HG02678 (cell line): ENCODE data around the gene WDR88.
"Not testable (repeated sequence)": the region's sequence is repeated elsewhere in the genome, so short reads cannot be mapped to it uniquely, and the experiment has no call there.

ENCODE experiments used
- ATAC-seq: cut with Tn5 transposase; IDR thresholded peaks from one replicate; pipeline ENCODE4 v1.9.1; 2021; ENCODE audit warnings: mild to moderate bottlenecking, moderate library complexity; ENCODE audit not compliant: unreplicated experiment

Gene WDR88

GRCh38 chr19:33132021-33132420 is at the start of gene WDR88:
Gene WDR88 (plus strand): TSS chr19:33132114. CDS start chr19:33132170, 56 bp downstream.
- ATAC-seq: no peak

DNA sequence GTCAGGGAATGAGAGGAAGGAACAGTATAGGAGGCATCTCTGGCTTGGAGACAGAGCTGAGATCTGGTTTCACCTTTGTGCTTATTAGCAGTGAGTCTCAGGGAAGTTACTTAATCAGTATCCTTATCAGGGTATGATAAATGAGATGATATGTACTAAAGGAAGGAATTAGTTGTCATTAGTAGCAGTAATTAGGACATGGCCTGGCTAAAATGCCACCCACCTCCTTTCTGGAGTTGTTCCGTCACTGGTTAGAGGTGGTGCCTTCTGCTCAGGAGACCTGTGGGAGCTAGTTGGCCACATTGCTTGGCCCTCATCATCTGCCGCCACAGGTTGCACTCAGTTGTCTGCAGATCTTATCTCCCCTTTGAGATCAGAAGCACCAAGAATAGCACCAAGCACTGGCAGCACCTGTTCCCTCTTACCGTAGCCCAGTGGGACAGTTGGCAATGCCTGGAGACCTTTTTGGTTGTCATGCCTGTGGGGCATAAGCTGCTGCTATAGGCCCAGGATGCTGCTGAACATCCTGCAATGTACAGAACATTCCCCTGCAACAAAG is 46.3 kb upstream of the WDR88 start:
- ATAC-seq: no peak

- no peak for ATAC-seq
Measured at GRCh38 chr19:33086955-33087354, 45.0 kb upstream of the WDR88 start.

DNA sequence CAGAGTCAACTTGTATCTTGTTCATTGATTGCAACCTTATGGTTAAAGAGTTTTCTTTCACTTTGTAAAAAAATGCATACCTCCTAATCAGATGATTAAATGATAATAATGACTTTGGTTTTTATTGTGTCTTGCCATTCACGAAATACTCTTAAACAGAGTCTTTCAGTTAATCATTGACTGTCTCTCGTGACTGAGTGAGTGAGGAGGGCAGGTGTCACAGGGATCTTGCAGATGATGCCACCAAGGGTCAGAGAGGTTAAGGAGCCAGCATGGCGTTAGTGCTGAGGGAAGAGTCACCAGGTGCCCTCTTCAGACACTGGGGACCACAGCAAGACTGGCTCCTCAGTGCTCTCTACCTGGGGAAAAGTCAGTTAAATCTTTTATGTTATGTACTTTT is 42.9 kb upstream of the WDR88 start:
- ATAC-seq: no peak

DNA sequence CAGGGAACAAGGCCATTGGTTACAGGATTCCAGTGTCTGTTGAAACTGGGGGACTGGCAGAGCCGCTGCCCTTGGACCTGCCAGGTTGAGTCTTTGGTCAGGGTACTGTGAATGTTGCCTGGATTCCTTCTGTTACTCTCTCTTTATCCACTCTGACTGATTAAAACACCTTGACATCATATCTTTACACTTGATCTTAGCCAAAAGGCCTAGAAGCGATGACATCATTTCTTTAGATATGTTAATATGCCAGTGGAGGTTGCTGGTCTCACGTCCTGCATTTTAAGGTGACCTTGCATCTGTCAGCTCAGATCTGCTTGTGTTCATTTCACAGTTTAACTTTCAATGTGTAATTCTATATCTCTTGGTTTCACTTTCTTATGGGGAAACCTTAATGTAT is 41.7 kb upstream of the WDR88 start:
- no peak for ATAC-seq

- no peak for ATAC-seq
Measured at GRCh38 chr19:33093420-33094210, 38.3 kb upstream of the WDR88 start.

DNA sequence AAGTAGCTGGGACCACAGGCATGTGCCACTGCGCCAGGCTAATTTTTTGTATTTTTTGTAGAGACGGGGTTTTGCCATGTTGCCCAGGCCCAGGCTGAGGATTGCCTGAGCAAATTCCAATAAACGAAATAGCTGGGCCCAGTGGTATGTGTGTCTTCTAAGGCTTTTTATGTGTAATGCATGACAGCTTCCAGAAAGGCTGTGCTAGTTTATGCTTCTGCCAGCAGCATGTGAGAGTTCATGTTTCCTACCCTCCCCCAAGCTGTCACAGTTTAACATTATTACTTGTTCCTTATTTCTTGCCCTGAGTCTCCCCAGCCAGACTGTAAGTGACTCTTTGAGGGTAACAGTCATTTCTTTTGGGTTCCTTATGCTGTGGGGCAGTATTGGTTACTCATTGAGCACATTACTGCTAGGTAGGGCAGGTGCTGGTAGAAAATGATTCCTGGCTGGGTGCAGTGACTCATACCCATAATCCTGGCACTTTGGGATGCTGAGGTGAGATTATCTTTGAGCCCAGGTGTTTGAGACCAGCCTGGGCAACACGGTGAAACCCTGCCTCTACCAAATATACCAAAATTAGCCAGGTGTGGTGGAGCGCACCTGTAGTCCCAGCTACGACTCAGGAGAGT is 37.4 kb upstream of the WDR88 start:
- no peak for ATAC-seq

DNA sequence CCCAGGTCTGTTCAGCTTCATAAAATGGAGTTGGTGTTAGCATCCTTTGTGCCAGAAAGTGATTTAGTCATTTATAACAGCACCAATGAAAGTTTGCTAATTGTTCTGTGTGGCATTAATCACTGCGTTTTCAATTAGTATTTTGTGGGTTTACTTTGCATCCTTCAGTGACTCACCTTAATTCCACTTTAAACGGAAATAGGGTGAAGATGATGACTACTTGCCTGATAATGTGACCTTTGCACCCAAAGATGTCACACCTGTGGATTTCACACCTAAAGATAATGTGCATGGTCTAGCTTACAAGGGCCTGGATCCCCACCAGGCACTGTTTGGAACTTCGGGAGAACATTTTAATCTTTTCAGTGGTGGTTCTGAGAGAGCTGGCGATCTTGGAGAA is 35.9 kb upstream of the WDR88 start:
- ATAC-seq: no peak

- no peak for ATAC-seq
Measured at GRCh38 chr19:33098055-33098534, 33.8 kb upstream of the WDR88 start.

- ATAC-seq: no peak
Measured at GRCh38 chr19:33100894-33101644, 30.8 kb upstream of the WDR88 start.

DNA sequence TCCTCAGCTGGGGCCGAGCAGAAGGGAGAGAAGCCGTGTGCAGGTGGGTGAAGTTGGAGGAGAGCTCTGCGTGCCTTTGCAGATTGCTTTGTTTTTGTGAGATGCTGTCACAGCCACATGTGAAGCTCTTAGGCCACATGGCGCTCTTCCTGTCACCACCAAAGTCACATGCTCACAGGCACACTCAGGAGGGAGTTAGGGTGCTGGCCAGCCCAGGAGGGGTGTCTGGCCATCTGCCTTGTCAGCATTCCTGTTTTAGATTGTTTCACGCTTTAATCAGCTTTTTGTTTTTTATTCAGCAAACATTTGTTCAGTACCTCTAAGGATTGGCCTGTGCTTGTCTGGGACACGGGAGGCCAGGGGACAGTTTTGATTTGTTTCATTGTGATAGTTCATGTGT is 29.0 kb upstream of the WDR88 start:
- ATAC-seq: no peak

- no peak for ATAC-seq
Measured at GRCh38 chr19:33108161-33108560, 23.8 kb upstream of the WDR88 start.

GRCh38 chr19:33110137-33110910 is 21.6 kb upstream of the WDR88 start:
- ATAC-seq: no peak

DNA sequence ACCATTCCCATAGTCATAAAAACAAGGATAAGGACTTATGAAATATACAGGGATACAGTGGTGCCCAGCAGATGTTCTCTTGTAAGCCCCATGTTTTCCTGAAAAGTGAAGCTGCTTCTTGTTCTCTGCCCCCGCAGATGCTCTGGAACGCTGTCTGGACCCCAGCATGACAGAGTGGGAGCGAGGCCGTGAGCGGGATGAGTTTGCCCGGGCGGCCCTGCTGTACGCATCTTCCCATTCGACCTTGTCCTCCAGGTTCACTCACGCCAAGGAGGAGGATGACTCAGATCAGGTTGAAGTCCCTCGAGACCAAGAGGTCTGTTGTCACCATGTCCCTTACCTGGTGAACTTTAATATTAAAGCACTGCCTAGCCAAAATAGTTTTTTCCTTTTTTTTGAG is 20.3 kb upstream of the WDR88 start:
- ATAC-seq: no peak

DNA sequence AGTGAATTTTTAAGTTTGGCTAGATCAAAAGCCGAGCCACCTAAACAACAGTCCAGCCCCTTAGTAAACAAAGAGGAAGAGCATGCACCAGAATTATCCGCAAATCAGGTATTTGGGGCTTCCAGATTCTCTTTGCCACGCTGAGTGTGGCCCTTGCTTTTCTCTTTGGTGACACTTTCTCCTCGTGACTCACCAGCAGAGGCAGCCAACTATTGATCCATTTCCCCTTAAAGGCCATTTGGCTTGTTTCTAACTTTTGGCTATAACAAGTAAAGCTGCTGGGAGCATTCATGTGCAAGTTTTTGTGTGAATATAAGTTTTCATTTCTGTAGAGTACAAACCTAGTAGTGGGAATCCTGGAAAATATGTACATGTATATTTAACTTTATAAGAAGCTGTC is 17.6 kb upstream of the WDR88 start:
- no peak for ATAC-seq

DNA sequence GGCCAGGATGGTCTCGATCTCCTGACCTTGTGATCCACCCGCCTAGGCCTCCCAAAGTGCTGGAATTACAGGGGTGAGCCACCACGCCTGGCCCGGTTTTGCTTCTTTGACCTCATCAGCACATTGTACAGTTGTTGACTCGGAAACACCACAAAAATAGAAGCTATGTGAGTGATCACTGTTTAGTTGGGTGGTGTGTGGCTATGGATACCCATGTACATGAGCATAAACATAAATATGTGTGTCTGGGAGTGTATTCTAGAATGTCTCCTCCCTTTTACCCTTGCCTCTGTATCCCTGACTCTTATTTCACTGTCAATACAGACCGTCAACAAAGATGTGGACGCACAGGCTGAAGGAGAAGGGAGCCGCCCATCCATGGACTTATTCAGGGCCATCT is 14.4 kb upstream of the WDR88 start:
- ATAC-seq: no peak

- no peak for ATAC-seq
Measured at GRCh38 chr19:33118643-33119042, 13.3 kb upstream of the WDR88 start.

GRCh38 chr19:33124207-33125098 is 7.5 kb upstream of the WDR88 start:
- ATAC-seq: no peak

GRCh38 chr19:33125929-33126388 is 6.0 kb upstream of the WDR88 start:
- ATAC-seq: no peak

- ATAC-seq: not testable (repeated sequence)
Measured at GRCh38 chr19:33126712-33127111, 5.2 kb upstream of the WDR88 start.
